Fibroblast of mammary gland (primary cell): ENCODE data around the gene TPP2.
A peak's percentile ranks its signal among the peaks of the same experiment; 100 is the strongest.

Source experiments
- DNase-seq: peaks from one replicate; pipeline ENCODE4 v3.0.0-alpha.2; 2010; ENCODE audit warnings: low read depth
- H3K4me3 ChIP-seq: 2 replicates; pipeline ENCODE4 v1.5.1; 2011; ENCODE audit warnings: low read depth, mild to moderate bottlenecking, low read length, moderate library complexity; ENCODE audit not compliant: control insufficient read depth
- TF ChIP-seq, protein P1 (sequence below): conservative IDR thresholded peaks from 2 replicates; pipeline ENCODE4 v1.5.1; 2011; ENCODE audit warnings: low read depth, low read length, inconsistent platforms; ENCODE audit not compliant: control insufficient read depth, insufficient read depth

The TPP2 gene

GRCh38 chr13:102589301-102589822, 7.4 kb upstream of the TPP2 start:
- H3K4me3 ChIP-seq: no peak overlapping the region
- TF ChIP-seq, protein P1, sequence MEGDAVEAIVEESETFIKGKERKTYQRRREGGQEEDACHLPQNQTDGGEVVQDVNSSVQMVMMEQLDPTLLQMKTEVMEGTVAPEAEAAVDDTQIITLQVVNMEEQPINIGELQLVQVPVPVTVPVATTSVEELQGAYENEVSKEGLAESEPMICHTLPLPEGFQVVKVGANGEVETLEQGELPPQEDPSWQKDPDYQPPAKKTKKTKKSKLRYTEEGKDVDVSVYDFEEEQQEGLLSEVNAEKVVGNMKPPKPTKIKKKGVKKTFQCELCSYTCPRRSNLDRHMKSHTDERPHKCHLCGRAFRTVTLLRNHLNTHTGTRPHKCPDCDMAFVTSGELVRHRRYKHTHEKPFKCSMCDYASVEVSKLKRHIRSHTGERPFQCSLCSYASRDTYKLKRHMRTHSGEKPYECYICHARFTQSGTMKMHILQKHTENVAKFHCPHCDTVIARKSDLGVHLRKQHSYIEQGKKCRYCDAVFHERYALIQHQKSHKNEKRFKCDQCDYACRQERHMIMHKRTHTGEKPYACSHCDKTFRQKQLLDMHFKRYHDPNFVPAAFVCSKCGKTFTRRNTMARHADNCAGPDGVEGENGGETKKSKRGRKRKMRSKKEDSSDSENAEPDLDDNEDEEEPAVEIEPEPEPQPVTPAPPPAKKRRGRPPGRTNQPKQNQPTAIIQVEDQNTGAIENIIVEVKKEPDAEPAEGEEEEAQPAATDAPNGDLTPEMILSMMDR: no peak
- no peak for DNase-seq

GRCh38 chr13:102591988-102592781, 4.6 kb upstream of the TPP2 start:
- TF ChIP-seq, protein P1: peak; percentile 73
- DNase-seq: peak; percentile 75
- H3K4me3 ChIP-seq: peak overlapping the region; percentile 72

- DNase-seq: no peak
- TF ChIP-seq, protein P1: no peak
- H3K4me3 ChIP-seq: no peak overlapping the region
These were observed 3.3 kb upstream of the TPP2 start for GRCh38 chr13:102593466-102593865.

DNA sequence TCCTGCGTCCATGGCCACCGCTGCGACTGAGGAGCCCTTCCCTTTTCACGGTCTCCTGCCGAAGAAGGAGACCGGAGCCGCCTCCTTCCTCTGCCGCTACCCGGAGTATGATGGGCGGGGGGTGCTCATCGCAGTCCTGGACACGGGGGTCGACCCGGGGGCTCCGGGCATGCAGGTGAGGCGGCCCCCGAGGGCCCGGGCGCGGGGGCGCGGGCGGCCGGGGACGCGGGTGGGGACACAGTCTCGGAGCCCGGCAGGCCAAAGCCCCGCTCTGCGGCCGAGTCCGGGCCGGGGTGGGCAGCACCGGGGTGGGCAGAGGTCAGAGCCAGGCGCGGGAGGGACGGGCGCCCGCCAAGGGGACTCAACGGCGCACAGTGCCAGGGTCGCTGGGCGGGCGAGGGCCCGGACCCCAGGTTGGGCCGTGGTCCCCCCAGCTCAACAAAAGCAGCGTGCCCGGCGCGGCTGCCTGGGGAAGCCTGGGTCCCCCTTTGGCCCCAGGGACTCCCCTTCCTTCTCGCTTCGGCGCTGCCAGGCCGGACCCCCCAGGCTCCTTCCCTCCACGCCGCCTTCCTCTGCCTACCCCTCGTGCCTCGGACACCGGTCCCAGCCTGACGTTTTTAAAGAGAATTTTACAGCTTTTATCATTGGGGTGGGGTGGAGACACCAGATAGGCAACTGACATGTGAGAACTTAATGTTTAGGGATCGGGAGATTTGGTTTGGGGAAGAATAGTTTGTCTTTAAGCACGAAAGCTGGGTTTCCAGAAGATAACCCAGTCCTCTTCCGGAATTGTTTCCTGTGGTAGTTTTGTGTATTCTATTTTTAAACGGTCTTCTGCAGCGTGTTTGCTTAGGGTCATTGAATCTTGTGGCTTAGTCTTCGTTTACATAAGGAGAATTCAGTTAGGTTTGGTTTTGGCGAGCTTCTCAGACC, 509 bp downstream of the TPP2 start:
- TF ChIP-seq, protein P1: no peak
- H3K4me3 ChIP-seq: peak overlapping the region; percentile 88
- DNase-seq: no peak

- H3K4me3 ChIP-seq: peak overlapping the region; percentile 88
- TF ChIP-seq, protein P1: no peak
- no peak for DNase-seq
These were observed 1.3 kb downstream of the TPP2 start for GRCh38 chr13:102598061-102598460.

- no peak for DNase-seq
- TF ChIP-seq, protein P1: no peak
- no peak overlapping the region for H3K4me3 ChIP-seq
These were observed 2.7 kb downstream of the TPP2 start for GRCh38 chr13:102599426-102600012.
